NCI-H345 (cell line): ENCODE measurements around the gene ADAMTS2.

Experiments used
- DNase-seq: peaks from one replicate; lab custom pipeline; 2025; lab: John Stamatoyannopoulos, UW

Gene ADAMTS2

DNA sequence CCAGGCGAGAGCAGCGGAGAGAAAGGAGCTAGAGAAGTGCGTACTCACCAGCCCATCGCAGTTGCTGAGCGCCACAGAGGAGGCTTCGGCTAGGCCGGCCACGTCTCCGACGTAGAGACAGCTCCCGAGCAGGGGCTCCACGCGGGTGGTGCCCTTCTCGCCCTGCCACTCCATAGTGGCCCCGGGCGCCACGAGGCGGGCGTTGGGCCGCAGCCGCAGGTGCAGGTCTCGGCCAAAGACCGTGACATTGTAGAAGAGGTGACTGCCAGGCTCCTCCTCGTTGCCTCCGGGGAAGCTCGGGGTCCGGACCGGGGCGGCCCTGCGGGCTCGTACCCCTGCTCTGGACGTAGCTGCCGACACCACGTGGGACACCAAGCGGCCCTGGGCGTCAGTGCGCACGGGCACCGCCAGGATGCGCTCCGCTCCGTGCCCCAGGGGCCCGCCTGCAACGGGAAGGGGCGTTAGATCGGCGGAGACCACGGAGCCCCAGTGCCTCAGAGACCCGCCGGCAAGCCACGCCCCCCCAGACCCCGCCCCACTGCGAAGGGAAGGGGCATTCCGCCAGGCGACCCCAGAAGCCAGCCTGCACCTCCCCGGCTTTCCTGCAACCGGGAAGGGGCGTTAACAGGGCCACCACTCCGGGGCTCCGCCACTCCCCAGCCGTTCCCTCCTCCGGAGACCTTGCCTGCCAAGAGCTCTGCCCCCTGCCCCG is 1.4 kb downstream of the ADAMTS2 start:
- peak; percentile 20 for DNase-seq

DNA sequence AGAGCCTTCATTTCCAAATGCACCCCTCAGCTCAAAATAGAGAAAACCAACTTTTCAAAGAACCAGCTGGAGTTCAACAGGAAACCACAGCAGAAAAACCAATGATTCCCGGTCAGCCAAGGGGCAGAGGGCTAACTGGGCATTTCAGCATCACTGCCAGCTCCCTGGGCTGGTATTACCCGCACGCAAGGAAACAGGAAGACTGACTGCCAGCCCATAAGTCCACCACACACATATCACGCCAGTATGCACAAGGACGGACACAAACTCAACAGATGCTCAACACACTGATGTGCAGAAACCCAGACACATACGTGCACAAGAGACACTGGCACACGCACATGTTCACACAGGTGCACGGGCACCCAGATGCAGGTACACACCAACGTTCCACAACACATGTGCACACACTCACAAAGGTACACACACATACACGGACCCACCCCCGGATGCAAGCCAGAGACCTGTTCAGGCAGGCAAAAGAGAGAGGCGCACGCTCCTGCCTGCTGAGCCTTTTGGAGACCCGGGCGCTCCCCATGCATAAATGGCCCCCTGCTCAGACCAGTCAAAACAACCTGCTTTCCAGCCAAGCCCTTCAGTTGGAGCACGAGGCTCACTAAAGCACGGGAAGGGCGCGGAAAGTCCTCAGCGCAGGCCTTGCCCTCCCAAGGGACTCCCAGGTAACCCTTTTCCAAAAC is 2.1 kb downstream of the ADAMTS2 start:
- no peak for DNase-seq

DNA sequence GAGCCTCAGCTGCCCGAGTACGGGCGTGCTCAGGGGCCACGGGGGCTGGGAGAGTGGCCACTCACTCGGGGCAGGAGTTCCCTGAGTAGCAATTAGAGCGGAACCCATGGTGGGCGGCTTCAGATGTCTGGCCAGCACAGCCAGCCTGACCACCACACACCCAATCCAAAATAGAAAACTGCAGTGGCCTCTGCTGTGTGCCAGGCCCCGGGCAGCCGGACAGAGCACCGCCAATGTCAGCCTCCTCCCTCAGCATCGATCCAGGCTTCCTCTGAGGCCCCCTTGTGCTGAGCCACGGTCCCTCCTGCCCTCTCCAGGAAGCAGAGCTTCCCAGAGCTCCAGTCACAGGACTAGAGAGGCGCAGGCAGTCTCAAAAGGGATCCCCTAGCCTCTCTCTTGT is 2.7 kb downstream of the ADAMTS2 start:
- DNase-seq: no peak

- DNase-seq: no peak
These were observed 4.8 kb downstream of the ADAMTS2 start for GRCh38 chr5:179340465-179340864.

DNA sequence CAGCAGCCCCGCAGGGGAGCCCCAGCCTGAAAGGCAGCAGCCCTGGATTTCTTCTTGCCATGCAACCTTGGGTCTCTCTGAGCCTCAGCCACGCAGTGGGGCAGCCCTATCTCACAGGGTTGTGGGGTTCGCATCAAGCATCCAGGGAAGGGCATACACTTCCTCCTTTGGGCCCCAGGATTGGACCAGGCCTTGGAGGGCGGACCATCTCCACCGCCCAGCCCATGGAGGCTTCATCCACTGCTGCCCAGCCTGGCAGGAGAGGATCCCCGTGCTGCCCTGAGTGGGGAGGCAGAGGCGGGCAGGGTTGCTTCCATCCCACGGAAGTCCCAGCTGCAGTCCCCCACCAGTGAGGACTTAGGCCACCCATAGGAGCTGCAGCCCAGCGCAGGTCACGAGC is 5.3 kb downstream of the ADAMTS2 start:
- no peak for DNase-seq

DNA sequence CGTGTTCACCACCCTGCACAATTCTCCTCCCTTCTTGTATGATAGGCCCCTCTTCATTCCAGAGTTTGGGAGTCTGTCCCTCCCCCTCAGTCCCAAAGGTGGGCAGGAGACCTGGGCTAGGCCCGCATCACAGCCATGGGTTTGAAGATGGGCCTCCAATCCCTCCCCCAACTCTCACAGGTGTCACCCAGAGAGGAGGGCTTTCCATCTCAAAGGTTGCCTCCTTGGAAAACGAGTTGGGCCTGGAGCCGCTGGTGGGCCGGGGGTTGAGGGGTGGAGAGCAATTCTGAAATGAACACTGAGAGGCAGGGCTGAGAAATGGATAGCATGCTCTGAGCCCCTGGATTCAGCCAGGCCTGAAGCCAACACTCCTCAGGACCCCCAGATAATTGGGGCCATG is 6.2 kb downstream of the ADAMTS2 start:
- DNase-seq: no peak

GRCh38 chr5:179337796-179338676 is 7.2 kb downstream of the ADAMTS2 start:
- DNase-seq: peak; percentile 35

DNA sequence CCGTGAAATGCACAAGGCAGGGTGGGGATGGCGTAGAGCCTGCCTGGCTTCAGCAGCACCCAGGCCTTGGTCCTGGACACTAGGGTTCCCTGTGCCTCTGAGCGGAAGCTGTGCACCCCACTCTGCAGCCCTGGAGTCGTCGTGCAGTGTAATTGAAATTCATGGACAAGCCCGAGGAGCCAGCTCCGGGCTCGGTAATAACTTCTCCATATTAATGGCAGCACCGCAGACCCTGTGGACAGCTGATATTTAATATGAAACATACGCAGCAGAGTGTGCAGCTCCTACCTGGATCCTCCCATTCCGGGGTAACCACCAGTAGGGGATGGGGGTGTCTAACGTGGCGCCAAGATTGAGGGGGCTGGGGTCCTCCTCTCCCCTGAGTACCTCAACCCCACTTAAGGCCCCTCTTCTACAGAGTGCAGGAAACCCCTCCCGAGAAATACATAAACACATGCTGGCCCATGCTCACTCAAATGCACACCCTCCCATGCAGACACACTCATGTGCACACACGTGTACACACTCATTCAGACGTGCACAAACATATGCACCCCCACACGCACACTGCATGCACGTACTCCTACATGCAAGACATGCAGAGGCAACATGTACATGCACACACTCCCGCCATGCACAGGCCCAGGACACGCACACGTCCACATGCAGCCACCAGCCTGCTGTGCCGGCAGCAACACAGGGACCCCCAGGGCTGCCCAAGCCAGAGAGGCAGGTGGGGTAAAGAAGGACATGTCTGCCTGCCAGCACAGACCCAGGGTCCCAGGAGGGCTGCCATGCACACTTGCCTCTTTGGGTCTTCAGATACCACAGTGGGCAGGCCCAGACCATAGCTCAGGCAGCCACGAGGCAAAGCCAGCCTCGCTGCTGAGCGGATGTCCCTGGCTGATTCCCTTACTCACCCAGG is 8.1 kb downstream of the ADAMTS2 start:
- no peak for DNase-seq

DNA sequence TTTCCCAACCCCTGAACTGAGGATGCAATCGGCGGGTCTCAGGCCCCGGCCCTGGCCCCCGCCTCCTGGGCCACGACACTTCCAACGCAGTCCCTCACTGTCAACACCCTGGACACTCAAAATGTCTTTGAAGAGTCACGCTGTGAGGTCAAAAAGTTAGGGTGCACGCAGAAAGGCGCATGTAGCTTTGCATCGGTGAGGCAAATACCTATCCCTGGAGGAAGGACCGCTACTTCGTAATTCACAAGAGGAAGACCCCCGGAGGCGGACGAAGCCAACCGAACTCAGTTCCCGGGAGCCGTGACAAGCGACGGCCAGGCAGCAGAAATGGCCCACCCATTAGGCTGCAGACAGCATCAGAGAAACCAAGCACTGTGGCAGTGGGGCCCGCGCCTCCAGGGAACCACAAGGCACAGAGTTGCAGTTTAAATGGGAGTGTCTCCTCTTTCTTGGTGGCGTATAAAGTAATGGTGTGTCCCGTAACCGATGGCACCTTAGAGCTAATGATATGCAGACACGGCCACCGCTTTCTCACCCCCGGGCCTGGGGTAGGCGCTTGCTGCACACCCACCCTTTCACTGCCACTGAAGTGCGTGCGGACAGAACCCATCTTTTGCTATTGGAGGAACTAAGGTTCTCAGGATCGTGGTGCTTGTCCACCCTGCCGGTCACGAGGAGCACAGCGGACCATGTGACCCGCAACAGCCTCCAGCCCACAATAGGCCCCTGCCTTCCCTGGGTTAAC is 9.0 kb downstream of the ADAMTS2 start:
- no peak for DNase-seq

GRCh38 chr5:179333796-179334761 is 11.2 kb downstream of the ADAMTS2 start:
- DNase-seq: no peak

GRCh38 chr5:179332741-179333290 is 12.4 kb downstream of the ADAMTS2 start:
- DNase-seq: no peak

DNA sequence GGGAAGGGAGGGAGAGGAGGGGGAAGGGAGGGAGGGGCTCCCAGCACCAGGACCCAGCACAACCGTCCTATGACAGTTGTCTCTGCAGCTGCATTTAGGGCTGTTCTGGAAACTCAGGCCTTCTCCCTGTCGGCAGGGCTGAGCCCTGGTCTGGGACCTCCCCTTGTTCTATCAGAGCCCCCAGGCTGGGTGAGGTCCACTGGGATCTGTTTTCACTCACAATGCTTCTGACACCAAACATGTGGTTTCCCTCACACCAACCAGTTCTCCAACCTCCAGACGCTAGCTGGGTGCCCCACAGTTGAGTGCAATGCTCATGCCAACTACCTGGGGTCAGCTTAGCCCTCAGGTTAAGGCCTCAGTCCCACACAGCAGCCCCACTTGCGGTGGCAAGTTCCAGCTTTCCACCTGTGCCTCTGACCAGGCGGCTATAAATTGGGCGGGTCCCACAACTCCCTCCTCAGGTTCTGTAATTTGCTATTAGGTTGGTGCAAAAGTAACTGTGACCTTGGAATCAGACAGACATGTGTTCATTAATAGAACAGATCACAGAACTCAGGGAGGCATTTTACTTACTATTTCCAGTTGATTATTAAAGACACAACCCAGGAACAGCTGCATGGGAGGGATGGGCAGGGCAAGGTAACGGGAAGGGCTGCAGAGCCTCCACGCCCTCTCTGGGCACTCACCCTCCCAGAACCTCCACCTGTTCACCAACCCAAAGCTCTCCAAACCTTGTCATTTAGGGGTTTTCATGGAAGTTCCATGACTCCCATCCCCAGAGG is 13.5 kb downstream of the ADAMTS2 start:
- no peak for DNase-seq

DNA sequence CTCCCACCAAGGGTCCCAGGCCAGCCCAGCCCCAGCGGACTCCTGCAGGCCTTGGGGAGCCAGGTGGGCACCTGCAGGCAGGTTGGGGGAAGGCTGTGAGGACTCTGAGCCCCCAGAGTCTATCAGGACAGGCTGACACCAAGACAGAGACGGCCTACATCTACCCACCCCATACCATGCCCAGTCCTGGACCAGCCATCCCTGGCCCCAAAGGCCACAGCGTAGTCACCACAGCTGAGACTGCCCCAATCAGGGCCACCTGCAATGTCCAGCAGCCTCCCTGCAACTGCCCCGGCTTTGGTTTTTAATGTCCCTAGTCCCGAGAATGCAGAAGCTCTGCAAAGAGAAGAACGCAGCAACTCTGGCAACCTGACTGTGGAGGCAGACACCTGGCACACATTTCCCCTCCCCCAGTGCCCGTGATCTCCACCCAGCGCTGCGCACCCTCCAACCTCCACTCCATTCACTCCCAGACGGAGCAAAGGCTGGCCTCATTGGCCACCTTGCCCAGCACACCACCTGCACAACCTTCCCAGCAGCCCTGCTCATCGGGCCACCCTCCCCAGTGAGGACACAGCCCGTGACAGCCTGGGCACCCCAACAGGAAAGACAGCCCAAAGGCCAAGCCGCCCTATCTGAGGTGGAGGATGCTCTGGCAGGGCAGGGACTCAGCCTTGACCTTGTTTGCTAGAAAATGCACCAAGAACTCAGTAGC is 14.9 kb downstream of the ADAMTS2 start:
- no peak for DNase-seq

DNA sequence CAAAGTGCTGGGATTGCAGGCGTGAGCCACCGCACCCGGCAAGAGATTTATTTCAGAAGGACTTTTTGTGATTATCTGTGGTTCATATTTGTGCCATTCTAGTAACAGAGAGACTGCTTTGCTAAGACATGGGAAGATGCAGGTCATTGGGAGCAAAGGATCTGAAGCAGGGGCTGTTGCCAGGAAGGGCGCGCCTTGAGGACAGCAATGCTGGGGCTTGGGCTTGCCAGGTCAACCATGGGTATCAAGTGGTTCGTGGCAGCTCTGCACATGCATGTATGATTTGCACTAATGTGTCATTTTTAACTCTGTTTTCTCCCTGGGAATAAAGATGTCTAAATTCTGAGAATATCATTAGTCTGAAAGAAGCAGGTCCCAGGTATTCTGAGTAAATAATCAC is 17.0 kb downstream of the ADAMTS2 start:
- no peak for DNase-seq

- DNase-seq: no peak
These were observed 18.1 kb downstream of the ADAMTS2 start for GRCh38 chr5:179327021-179327735.

- DNase-seq: no peak
These were observed 18.9 kb downstream of the ADAMTS2 start for GRCh38 chr5:179326122-179326927.
